HepG2 (cell line): ENCODE measurements around the gene VNN1.

Experiments used
- RBM22 ChIP-seq: fragments of 200-400 bp; formaldehyde crosslinking; optimal IDR thresholded peaks from 2 replicates; pipeline ENCODE3; 2017; ENCODE audit warnings: mild to moderate bottlenecking, low read length, moderate library complexity
- ZNF775 ChIP-seq: sonication (generic); formaldehyde crosslinking; IDR thresholded peaks from 2 replicates; pipeline ENCODE4 v1.4.0; 2020; ENCODE audit warnings: missing genetic modification reagents, mild to moderate bottlenecking, moderate library complexity, borderline replicate concordance
- TF ChIP-seq, protein P1 (sequence below): IDR thresholded peaks from 2 replicates; pipeline ENCODE4 v1.6.1; 2012; ENCODE audit warnings: inconsistent platforms
- TF ChIP-seq, protein P2 (sequence below): sonication (generic); formaldehyde crosslinking; IDR thresholded peaks from 2 replicates; pipeline ENCODE4 v1.5.0; 2020; ENCODE audit warnings: mild to moderate bottlenecking, missing genetic modification reagents, moderate library complexity

DNA sequence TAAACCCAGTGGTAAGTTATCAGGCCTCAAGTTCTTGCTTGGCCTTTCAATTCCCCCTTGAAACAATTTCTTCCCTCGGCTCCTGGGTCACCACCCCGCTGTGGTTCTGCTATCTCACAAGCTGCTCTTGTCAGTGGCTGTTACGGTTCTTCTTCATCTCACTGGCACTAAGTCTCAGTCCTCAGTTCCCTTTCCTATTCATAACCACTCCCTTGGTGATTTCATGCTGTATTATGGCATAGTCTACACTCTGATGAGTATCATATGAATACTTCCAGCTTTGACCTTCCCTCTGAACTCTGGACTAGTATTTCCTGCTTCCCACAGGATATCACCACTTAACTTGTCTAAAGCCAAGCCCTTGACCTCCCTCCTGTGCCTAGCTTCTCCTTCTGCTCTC, 62.8 kb downstream of the VNN1 start:
- TF ChIP-seq ZNF775 (CRISPR knock-in tag), result no peak
- TF ChIP-seq, protein P1, sequence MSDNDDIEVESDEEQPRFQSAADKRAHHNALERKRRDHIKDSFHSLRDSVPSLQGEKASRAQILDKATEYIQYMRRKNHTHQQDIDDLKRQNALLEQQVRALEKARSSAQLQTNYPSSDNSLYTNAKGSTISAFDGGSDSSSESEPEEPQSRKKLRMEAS, result no peak
- no peak for TF ChIP-seq RBM22
- TF ChIP-seq, protein P2, sequence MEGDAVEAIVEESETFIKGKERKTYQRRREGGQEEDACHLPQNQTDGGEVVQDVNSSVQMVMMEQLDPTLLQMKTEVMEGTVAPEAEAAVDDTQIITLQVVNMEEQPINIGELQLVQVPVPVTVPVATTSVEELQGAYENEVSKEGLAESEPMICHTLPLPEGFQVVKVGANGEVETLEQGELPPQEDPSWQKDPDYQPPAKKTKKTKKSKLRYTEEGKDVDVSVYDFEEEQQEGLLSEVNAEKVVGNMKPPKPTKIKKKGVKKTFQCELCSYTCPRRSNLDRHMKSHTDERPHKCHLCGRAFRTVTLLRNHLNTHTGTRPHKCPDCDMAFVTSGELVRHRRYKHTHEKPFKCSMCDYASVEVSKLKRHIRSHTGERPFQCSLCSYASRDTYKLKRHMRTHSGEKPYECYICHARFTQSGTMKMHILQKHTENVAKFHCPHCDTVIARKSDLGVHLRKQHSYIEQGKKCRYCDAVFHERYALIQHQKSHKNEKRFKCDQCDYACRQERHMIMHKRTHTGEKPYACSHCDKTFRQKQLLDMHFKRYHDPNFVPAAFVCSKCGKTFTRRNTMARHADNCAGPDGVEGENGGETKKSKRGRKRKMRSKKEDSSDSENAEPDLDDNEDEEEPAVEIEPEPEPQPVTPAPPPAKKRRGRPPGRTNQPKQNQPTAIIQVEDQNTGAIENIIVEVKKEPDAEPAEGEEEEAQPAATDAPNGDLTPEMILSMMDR (CRISPR knock-in tag), result no peak
